Panc1 (cell line): Measurements from ENCODE around the gene OR1M1. TPM values are rescaled to one million over a fixed set of nuclear protein-coding genes. Genes with fewer than 3 reads are reported as not detected.

Source experiments
- ATAC-seq: fragments of 200-7000 bp; cut with Tn5 transposase; 2 replicates; pipeline ENCODE4 v1.9.1; 2020; ENCODE audit warnings: mild to moderate bottlenecking, moderate library complexity
- Bru-seq: library from RNA; stranded (reverse); fragments of 400-500 nt; gene quantifications from one replicate; lab custom pipeline; 2021; lab: Mats Ljungman, UMichigan
- BruChase-seq, 2 experiments: library from RNA; stranded (reverse); fragments of 400-500 nt; gene quantifications; one replicate each; lab custom pipeline; 2021; lab: Mats Ljungman, UMichigan
- BruUV-seq: library from RNA; stranded (reverse); fragments of 400-500 nt; replicated peaks from 2 replicates; lab custom pipeline; 2021; lab: Mats Ljungman, UMichigan
- CTCF ChIA-PET: fragments of 300-600 bp; sonication (Branson Sonifier 250); formaldehyde crosslinking; loops from one replicate; lab custom pipeline; 2022; ENCODE audit warnings: antibody characterized with exemption; lab: Charles Lee
- POLR2A ChIA-PET: fragments of 300-600 bp; sonication (Branson Sonifier 250); formaldehyde crosslinking; loops from one replicate; lab custom pipeline; 2022; ENCODE audit warnings: antibody characterized with exemption; lab: Charles Lee
- DNase-seq: peaks from one replicate; pipeline ENCODE4 v3.0.0-alpha.2; 2010; ENCODE audit warnings: low read depth, low spot score
- H3K27ac ChIP-seq: 2 replicates; pipeline ENCODE4 v1.5.1; 2011; ENCODE audit warnings: mild to moderate bottlenecking, low read length, inconsistent platforms
- H3K27me3 ChIP-seq: fragments of 200-500 bp; sonication (Bioruptor generic); 2 replicates; pipeline ENCODE4 v1.6.0; 2014; ENCODE audit warnings: low read length, inconsistent platforms; ENCODE audit not compliant: control insufficient read depth, insufficient read depth
- H3K36me3 ChIP-seq: fragments of 200-500 bp; sonication (Bioruptor generic); 2 replicates; pipeline ENCODE4 v1.5.1; 2014; ENCODE audit warnings: inconsistent platforms, mild to moderate bottlenecking, low read length, moderate library complexity; ENCODE audit not compliant: control insufficient read depth, insufficient read depth
- H3K4me1 ChIP-seq: 2 replicates; pipeline ENCODE4 v1.5.1; 2011; ENCODE audit warnings: inconsistent platforms, mild to moderate bottlenecking, low read length, moderate library complexity; ENCODE audit not compliant: control insufficient read depth, insufficient read depth
- H3K4me3 ChIP-seq, 2 experiments: 2 replicates each; pipeline ENCODE4 v1.5.1; 2011 to 2012; ENCODE audit warnings: low read depth in 2 of 2, low read length in 2 of 2, mild to moderate bottlenecking in 2 of 2, inconsistent platforms in 1 of 2, moderate library complexity in 1 of 2
- H3K9me3 ChIP-seq: fragments of 200-500 bp; sonication (Bioruptor generic); 2 replicates; pipeline ENCODE4 v1.5.1; 2014; ENCODE audit warnings: low read depth, mild to moderate bottlenecking, inconsistent platforms, low read length, moderate library complexity; ENCODE audit not compliant: control insufficient read depth, insufficient read depth
- CTCF ChIP-seq: fragments of 450-650 bp; IDR thresholded peaks from 2 replicates; pipeline ENCODE4 v1.5.1; 2017; ENCODE audit warnings: mild to moderate bottlenecking
- POLR2AphosphoS5 ChIP-seq: IDR thresholded peaks from 2 replicates; pipeline ENCODE4 v1.6.1; 2012; ENCODE audit warnings: mild to moderate bottlenecking, low read depth, low read length, moderate library complexity
- REST ChIP-seq, 2 experiments: IDR thresholded peaks; 2 replicates each; pipeline ENCODE4 v1.6.1; 2011 to 2012; ENCODE audit warnings: low read depth in 2 of 2, control low read depth in 1 of 2, low read length in 1 of 2, mild to moderate bottlenecking in 1 of 2, moderate library complexity in 1 of 2; ENCODE audit not compliant: insufficient read depth in 1 of 2
- SIN3A ChIP-seq: IDR thresholded peaks from 2 replicates; pipeline ENCODE4 v1.6.1; 2012; ENCODE audit warnings: low read depth, mild to moderate bottlenecking, low read length, moderate library complexity, borderline replicate concordance; ENCODE audit not compliant: insufficient read depth
- TCF7L2 ChIP-seq: IDR thresholded peaks from 2 replicates; pipeline ENCODE4 v1.6.1; 2011; ENCODE audit warnings: mild to moderate bottlenecking, low read depth, low read length, inconsistent platforms
- in situ Hi-C: cut with HindIII; loops from 2 replicates; pipeline ENCODE4 v1.10.0; 2016; ENCODE audit warnings: low sequenced_read_pairs, low pct_unique_long_range_greater_than_20kb
- intact Hi-C: fragments of 100-400 bp; cut with micrococcal nuclease; formaldehyde crosslinking; loops from one replicate; pipeline ENCODE4 v1.10.0; 2022; ENCODE audit not compliant: unreplicated experiment
- long read RNA-seq: library from polyadenylated mRNA; unstranded; transcript quantifications from one replicate; pipeline ENCODE4 v2.0.0, GENCODE V29; 2021; ENCODE audit not compliant: unreplicated experiment
- polyA plus RNA-seq: library from polyadenylated mRNA; unstranded; fragments of >200 nt; gene quantifications from one replicate; pipeline ENCODE4 v1.2.1, GENCODE V29; 2012; ENCODE audit warnings: missing spikeins; ENCODE audit not compliant: insufficient read length
- total RNA-seq: library from RNA; stranded (reverse); gene quantifications from one replicate; pipeline ENCODE4 v1.2.1, GENCODE V29; 2021; ENCODE audit not compliant: unreplicated experiment

Gene OR1M1
- not detected for total RNA-seq
- not detected for polyA plus RNA-seq
- not detected for Bru-seq, nascent RNA
- not detected for BruChase-seq, experiment 1, labeled RNA remaining after a 2-hour chase
- percentile 9 among the genes with signal in this experiment for BruChase-seq, experiment 2, labeled RNA remaining after a 6-hour chase
- long read RNA-seq: 0 reads

- Histone ChIP-seq H3K4me3 (no peak within 1 kb of the TSS), H3K27me3 (no peaks in the 10 kb centered on the region), H3K27ac (no peak within 1 kb of the TSS), H3K9me3 (no peaks in the 10 kb centered on the region), H3K36me3 (no peaks in the 10 kb centered on the region), H3K4me1 (no peaks in the 10 kb centered on the region)
- TF ChIP-seq CTCF (no peak), REST (IDR thresholded peaks at IDR 0.05; ENCODE audit: insufficient read depth in 1 of 2, low read depth in 2 of 2, low read length in 1 of 2) (no peak), SIN3A (no peak), POLR2AphosphoS5 (no peak), TCF7L2 (no peak)
- in situ Hi-C loops (no loop called here), intact Hi-C loops (no loop called here)
- no TSS peak for BruUV-seq
- POLR2A ChIA-PET: no interaction called here
- ATAC-seq: no peak
- CTCF ChIA-PET: no interaction called here
- DNase-seq: no peak
These were observed at the start of gene OR1M1 for GRCh38 chr19:9086761-9087160. Gene OR1M1, plus strand, starts transcription at chr19:9087061. Its CDS starts 6,184 bp downstream, at chr19:9093245.

- Histone ChIP-seq H3K27me3 (no peaks in the 10 kb centered on the region), H3K9me3 (no peaks in the 10 kb centered on the region), H3K4me1 (peaks cover 2% of the 10 kb centered on the region; the same call in 1 of the 2 replicates), H3K27ac (no peak overlapping the region), H3K4me3 (no peak overlapping the region), H3K36me3 (no peaks in the 10 kb centered on the region)
- DNase-seq (no peak), ATAC-seq (no peak)
- TF ChIP-seq CTCF (no peak), SIN3A (no peak), REST (IDR thresholded peaks at IDR 0.05; ENCODE audit: insufficient read depth in 1 of 2, low read depth in 2 of 2, low read length in 1 of 2) (no peak), POLR2AphosphoS5 (no peak)
- in situ Hi-C loops (no loop called here), intact Hi-C loops (no loop called here)
- POLR2A ChIA-PET: no interaction called here
- no TSS peak for BruUV-seq
- CTCF ChIA-PET: no interaction called here
These were observed 49.3 kb upstream of the OR1M1 start for GRCh38 chr19:9037400-9038062.
